Measurements from ENCODE around the gene IGFBP2. TPM values are rescaled to one million over a fixed set of nuclear protein-coding genes. Genes with fewer than 3 reads are reported as not detected.

IGFBP2 gene
- total RNA-seq, 2 experiments from 2014 or later = 0.85 to 1.4 TPM

- no peaks in the 10 kb centered on the region for H3K4me1 Mint-ChIP-seq (ENCODE audit: low read depth)
- no peak overlapping the region for H3K27ac Mint-ChIP-seq
- no peaks in the 10 kb centered on the region for H3K36me3 Mint-ChIP-seq
- H3K27me3 Mint-ChIP-seq = no peaks in the 10 kb centered on the region
- POLR2A ChIA-PET = no interaction called here
- DNase-seq = peak; percentile 14
- no peaks in the 10 kb centered on the region for H3K9me3 Mint-ChIP-seq
- no peak overlapping the region for H3K4me3 Mint-ChIP-seq
- CTCF ChIA-PET = interaction anchor here (8.8 kb wide), 1 partner anchor 143 kb away, joined by 171 read pairs; no protein-coding TSS in a partner anchor
- intact Hi-C loops (cut with micrococcal nuclease) = loop anchor here (10.0 kb wide), 2 partner anchors 487 to 547 kb away; no protein-coding TSS in a partner anchor
Observed at GRCh38 chr2:216661639-216662375, 28.6 kb downstream of the IGFBP2 start.

GRCh38 chr2:216663106-216663505, 29.9 kb downstream of the IGFBP2 start:
- H3K4me1 Mint-ChIP-seq (ENCODE audit: low read depth) = no peaks in the 10 kb centered on the region
- ChIA-PET CTCF (interaction anchor here (1.2 to 8.8 kb wide), 3 partner anchors 12 to 145 kb away, joined by 3 to 171 read pairs (median 4); no protein-coding TSS in a partner anchor), POLR2A (no interaction called here)
- no peak overlapping the region for H3K4me3 Mint-ChIP-seq
- H3K9me3 Mint-ChIP-seq = no peaks in the 10 kb centered on the region
- no peak for DNase-seq
- intact Hi-C loops (cut with micrococcal nuclease) = loop anchor here (10.0 kb wide), 2 partner anchors 488 to 548 kb away; no protein-coding TSS in a partner anchor
- H3K27ac Mint-ChIP-seq = no peak overlapping the region
- no peaks in the 10 kb centered on the region for H3K36me3 Mint-ChIP-seq
- H3K27me3 Mint-ChIP-seq = no peaks in the 10 kb centered on the region

- Mint-ChIP-seq H3K4me1 (ENCODE audit: low read depth) (no peaks in the 10 kb centered on the region), H3K27ac (no peak overlapping the region), H3K4me3 (no peak overlapping the region), H3K9me3 (no peaks in the 10 kb centered on the region), H3K27me3 (peaks cover 3% of the 10 kb centered on the region), H3K36me3 (no peaks in the 10 kb centered on the region)
- ChIA-PET CTCF (interaction anchor here (1.2 to 8.8 kb wide), 3 partner anchors 13 to 145 kb away, joined by 3 to 171 read pairs (median 4); no protein-coding TSS in a partner anchor), POLR2A (no interaction called here)
- DNase-seq = no peak
- intact Hi-C loops (cut with micrococcal nuclease) = loop anchor here (10.0 kb wide), 2 partner anchors 489 to 549 kb away; no protein-coding TSS in a partner anchor
Observed at GRCh38 chr2:216663846-216664245, 30.6 kb downstream of the IGFBP2 start.

GRCh38 chr2:216664593-216665034, 31.4 kb downstream of the IGFBP2 start:
- H3K27ac Mint-ChIP-seq = no peak overlapping the region
- CTCF ChIA-PET = interaction anchor here (1.5 to 8.8 kb wide), 3 partner anchors 13 to 443 kb away, joined by 4 to 171 read pairs (median 11); no protein-coding TSS in a partner anchor
- H3K4me1 Mint-ChIP-seq (ENCODE audit: low read depth) = no peaks in the 10 kb centered on the region
- POLR2A ChIA-PET = no interaction called here
- intact Hi-C loops (cut with micrococcal nuclease) = loop anchor here (5.0 to 10.0 kb wide), 4 partner anchors 252 to 550 kb away; partner anchors contain the start of gene SMARCAL1
- H3K36me3 Mint-ChIP-seq = no peaks in the 10 kb centered on the region
- no peak for DNase-seq
- H3K27me3 Mint-ChIP-seq = peaks cover 3% of the 10 kb centered on the region
- H3K4me3 Mint-ChIP-seq = no peak overlapping the region
- no peaks in the 10 kb centered on the region for H3K9me3 Mint-ChIP-seq

- no peak overlapping the region for H3K27ac Mint-ChIP-seq
- H3K9me3 Mint-ChIP-seq = no peaks in the 10 kb centered on the region
- POLR2A ChIA-PET = no interaction called here
- no peak overlapping the region for H3K4me3 Mint-ChIP-seq
- no peak for DNase-seq
- H3K27me3 Mint-ChIP-seq = peaks cover 3% of the 10 kb centered on the region
- intact Hi-C loops (cut with micrococcal nuclease) = loop anchor here (5.0 to 10.0 kb wide), 4 partner anchors 253 to 550 kb away; partner anchors contain the start of gene SMARCAL1
- no peaks in the 10 kb centered on the region for H3K4me1 Mint-ChIP-seq (ENCODE audit: low read depth)
- CTCF ChIA-PET = interaction anchor here (0.6 to 8.8 kb wide), 7 partner anchors 12 to 555 kb away, joined by 3 to 171 read pairs (median 8); no protein-coding TSS in a partner anchor
- no peaks in the 10 kb centered on the region for H3K36me3 Mint-ChIP-seq
Observed at GRCh38 chr2:216665242-216665641, 32.0 kb downstream of the IGFBP2 start.

GRCh38 chr2:216665717-216666116, 32.5 kb downstream of the IGFBP2 start:
- Mint-ChIP-seq H3K27ac (no peak overlapping the region), H3K36me3 (no peaks in the 10 kb centered on the region), H3K4me3 (no peak overlapping the region), H3K4me1 (ENCODE audit: low read depth) (no peaks in the 10 kb centered on the region), H3K9me3 (no peaks in the 10 kb centered on the region), H3K27me3 (peaks cover 3% of the 10 kb centered on the region)
- DNase-seq = no peak
- CTCF ChIA-PET = interaction anchor here (0.6 to 8.8 kb wide), 14 partner anchors 9 to 633 kb away, joined by 3 to 171 read pairs (median 6); no protein-coding TSS in a partner anchor
- intact Hi-C loops (cut with micrococcal nuclease) = loop anchor here (1.0 to 10.0 kb wide), 7 partner anchors 146 to 715 kb away; partner anchors contain the start of gene SMARCAL1
- POLR2A ChIA-PET = no interaction called here

- H3K36me3 Mint-ChIP-seq = no peaks in the 10 kb centered on the region
- H3K4me3 Mint-ChIP-seq = no peak overlapping the region
- no peaks in the 10 kb centered on the region for H3K9me3 Mint-ChIP-seq
- H3K27ac Mint-ChIP-seq = no peak overlapping the region
- DNase-seq = peak; percentile 79
- intact Hi-C loops (cut with micrococcal nuclease) = loop anchor here (1.0 to 10.0 kb wide), 7 partner anchors 147 to 716 kb away; partner anchors contain the start of gene SMARCAL1
- H3K27me3 Mint-ChIP-seq = peaks cover 3% of the 10 kb centered on the region
- POLR2A ChIA-PET = no interaction called here
- H3K4me1 Mint-ChIP-seq (ENCODE audit: low read depth) = no peaks in the 10 kb centered on the region
- CTCF ChIA-PET = interaction anchor here (0.6 to 8.8 kb wide), 23 partner anchors 8 to 845 kb away, joined by 3 to 171 read pairs (median 4); no protein-coding TSS in a partner anchor
Observed at GRCh38 chr2:216666461-216667233, 33.4 kb downstream of the IGFBP2 start.

DNA sequence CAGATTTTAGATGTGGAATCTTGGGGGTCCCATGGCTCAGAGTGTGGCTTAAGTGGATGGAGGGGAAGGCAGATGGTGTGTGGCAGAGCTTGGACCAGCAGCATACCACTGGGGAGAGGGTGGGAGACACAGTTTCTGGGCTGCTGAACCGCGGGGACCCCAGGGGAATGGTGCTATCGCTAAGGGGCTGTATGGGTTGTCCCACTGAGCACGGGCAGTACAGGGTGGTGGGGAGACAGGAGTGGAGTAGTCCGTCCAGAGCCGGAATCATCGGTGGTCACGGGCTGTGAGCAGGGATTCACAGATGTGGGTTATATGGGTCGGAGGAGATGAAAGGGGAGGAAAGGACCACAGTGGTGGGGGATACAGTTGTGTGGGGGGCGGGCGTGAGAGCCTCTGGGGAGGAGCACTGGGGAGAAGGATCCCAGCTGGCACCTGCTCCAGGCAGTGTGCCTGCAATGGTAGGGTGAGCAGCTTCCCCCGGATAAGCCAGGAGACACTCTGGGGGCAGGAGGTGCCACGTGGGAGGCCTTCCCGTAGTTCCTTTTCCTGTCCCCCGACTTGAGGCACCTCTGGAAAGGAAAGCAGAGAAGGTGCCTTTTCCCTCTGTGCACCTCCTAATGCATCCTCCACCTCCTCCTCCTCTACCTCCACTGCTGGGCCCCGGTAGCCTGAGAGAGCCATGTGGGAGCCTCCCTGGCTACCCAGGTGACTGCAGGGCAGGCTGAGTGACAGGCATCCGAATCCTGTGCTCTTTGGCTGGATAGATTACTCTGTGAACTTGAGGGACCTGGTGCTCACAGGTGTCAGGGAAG, 37.3 kb downstream of the IGFBP2 start:
- no peak overlapping the region for H3K4me3 Mint-ChIP-seq
- no peaks in the 10 kb centered on the region for H3K9me3 Mint-ChIP-seq
- no peak for DNase-seq
- H3K4me1 Mint-ChIP-seq (ENCODE audit: low read depth) = no peaks in the 10 kb centered on the region
- ChIA-PET CTCF (interaction anchor here (1.4 to 8.8 kb wide), 2 partner anchors 145 to 152 kb away, joined by 3 to 171 read pairs; no protein-coding TSS in a partner anchor), POLR2A (no interaction called here)
- no peak overlapping the region for H3K27ac Mint-ChIP-seq
- H3K36me3 Mint-ChIP-seq = no peaks in the 10 kb centered on the region
- intact Hi-C loops (cut with micrococcal nuclease) = no loop called here
- peaks cover 3% of the 10 kb centered on the region for H3K27me3 Mint-ChIP-seq

DNA sequence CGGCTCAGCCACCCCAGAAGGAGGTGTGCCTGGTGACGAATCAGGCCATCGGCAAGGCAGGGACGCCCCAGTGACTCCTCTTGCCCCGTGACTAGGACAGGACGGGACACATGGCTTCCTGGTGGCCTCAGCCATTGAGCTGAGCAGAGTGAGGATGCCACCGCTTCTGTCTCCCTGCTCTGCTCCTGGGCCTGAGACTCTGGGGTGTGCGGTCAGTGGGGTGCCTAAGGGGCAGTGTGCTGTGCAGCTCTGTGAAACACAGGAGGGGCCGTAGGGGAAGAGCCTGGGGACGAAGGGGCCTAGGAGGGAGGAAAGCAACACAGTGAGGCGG, 37.8 kb downstream of the IGFBP2 start:
- H3K9me3 Mint-ChIP-seq = no peaks in the 10 kb centered on the region
- no peak overlapping the region for H3K27ac Mint-ChIP-seq

GRCh38 chr2:216671791-216672343, 38.6 kb downstream of the IGFBP2 start:
- Mint-ChIP-seq H3K9me3 (no peaks in the 10 kb centered on the region), H3K4me1 (ENCODE audit: low read depth) (no peaks in the 10 kb centered on the region), H3K27ac (no peak overlapping the region), H3K36me3 (no peaks in the 10 kb centered on the region), H3K4me3 (no peak overlapping the region), H3K27me3 (peaks cover 3% of the 10 kb centered on the region)
- ChIA-PET POLR2A (no interaction called here), CTCF (interaction anchor here (1.4 kb wide), 1 partner anchor 146 kb away, joined by 3 read pairs; no protein-coding TSS in a partner anchor)
- intact Hi-C loops (cut with micrococcal nuclease) = no loop called here
- no peak for DNase-seq

More for the DNA sequence above, 37.8 kb downstream of the IGFBP2 start:
- ChIA-PET POLR2A (no interaction called here), CTCF (interaction anchor here (1.4 kb wide), 1 partner anchor 145 kb away, joined by 3 read pairs; no protein-coding TSS in a partner anchor)
- Mint-ChIP-seq H3K27me3 (peaks cover 3% of the 10 kb centered on the region), H3K4me3 (no peak overlapping the region), H3K4me1 (ENCODE audit: low read depth) (no peaks in the 10 kb centered on the region), H3K36me3 (no peaks in the 10 kb centered on the region)
- intact Hi-C loops (cut with micrococcal nuclease) = no loop called here
- no peak for DNase-seq

DNA sequence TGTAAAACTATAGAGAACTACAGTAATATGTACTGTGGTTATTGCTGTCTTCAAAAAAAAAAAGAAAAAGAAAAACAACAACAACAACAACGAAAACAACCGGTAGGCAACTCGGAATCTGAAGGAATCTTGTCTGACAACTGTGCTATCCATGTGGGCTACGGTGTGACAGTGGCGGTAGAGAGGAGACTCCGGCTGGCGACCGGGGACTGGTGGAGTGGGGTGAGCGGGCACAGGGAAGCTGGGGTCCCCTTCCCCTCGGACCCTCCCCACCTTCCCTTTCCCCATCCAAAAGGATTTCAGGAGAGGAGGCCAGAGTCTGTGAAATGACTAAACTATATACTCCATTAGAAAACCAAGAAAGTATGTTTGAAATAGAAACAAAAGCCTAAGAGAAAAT, 39.2 kb downstream of the IGFBP2 start:
- H3K4me1 Mint-ChIP-seq (ENCODE audit: low read depth) = no peaks in the 10 kb centered on the region
- peaks cover 3% of the 10 kb centered on the region for H3K27me3 Mint-ChIP-seq
- H3K27ac Mint-ChIP-seq = no peak overlapping the region
- intact Hi-C loops (cut with micrococcal nuclease) = no loop called here
- POLR2A ChIA-PET = no interaction called here
- H3K4me3 Mint-ChIP-seq = no peak overlapping the region
- no peaks in the 10 kb centered on the region for H3K9me3 Mint-ChIP-seq
- CTCF ChIA-PET = no interaction called here
- DNase-seq = no peak
- H3K36me3 Mint-ChIP-seq = no peaks in the 10 kb centered on the region
